T-helper 1 cell treated with Interleukin-12 subunit alpha and Interleukin-12 subunit beta and Interleukin-4 antibody, amounts not matched to agents 30 μg/mL and 1 μg/mL, for 36 hours (primary cell): ENCODE results near the gene SBNO2.

Source experiments
- H3K27ac Mint-ChIP-seq: one replicate; pipeline ENCODE4 v1.8.0; 2021; ENCODE audit warnings: mild to moderate bottlenecking, mixed read lengths
- H3K27me3 Mint-ChIP-seq: one replicate; pipeline ENCODE4 v1.8.0; 2021; ENCODE audit warnings: low read depth, mixed read lengths
- H3K36me3 Mint-ChIP-seq: one replicate; pipeline ENCODE4 v1.8.0; 2021; ENCODE audit warnings: low read depth, mixed read lengths
- H3K4me1 Mint-ChIP-seq: one replicate; pipeline ENCODE4 v1.8.0; 2021; ENCODE audit warnings: low read depth, mixed read lengths
- H3K4me3 Mint-ChIP-seq: one replicate; pipeline ENCODE4 v1.8.0; 2021; ENCODE audit warnings: mild to moderate bottlenecking, moderate library complexity, mixed read lengths
- H3K9me3 Mint-ChIP-seq: one replicate; pipeline ENCODE4 v1.8.0; 2021; ENCODE audit warnings: mixed read lengths

Gene SBNO2

GRCh38 chr19:1141944-1142343 lies 32.1 kb downstream of the SBNO2 start:
- Mint-ChIP-seq H3K36me3 (peaks cover 39% of the 10 kb centered on the region), H3K4me1 (peaks cover 3% of the 10 kb centered on the region), H3K27me3 (no peaks in the 10 kb centered on the region), H3K27ac (peak overlapping the region; percentile 1), H3K4me3 (no peak overlapping the region), H3K9me3 (peaks cover 5% of the 10 kb centered on the region)

GRCh38 chr19:1140272-1141027 lies 33.6 kb downstream of the SBNO2 start:
- peaks cover 38% of the 10 kb centered on the region for H3K36me3 Mint-ChIP-seq
- H3K27ac Mint-ChIP-seq, result no peak overlapping the region
- H3K4me3 Mint-ChIP-seq, result no peak overlapping the region
- peaks cover 10% of the 10 kb centered on the region for H3K4me1 Mint-ChIP-seq
- H3K27me3 Mint-ChIP-seq, result no peaks in the 10 kb centered on the region
- peaks cover 5% of the 10 kb centered on the region for H3K9me3 Mint-ChIP-seq

GRCh38 chr19:1139126-1139525 lies 34.9 kb downstream of the SBNO2 start:
- Mint-ChIP-seq H3K27ac (peak overlapping the region; percentile 49), H3K27me3 (no peaks in the 10 kb centered on the region), H3K36me3 (peaks cover 32% of the 10 kb centered on the region), H3K9me3 (peaks cover 5% of the 10 kb centered on the region), H3K4me1 (peaks cover 12% of the 10 kb centered on the region), H3K4me3 (no peak overlapping the region)

- no peaks in the 10 kb centered on the region for H3K27me3 Mint-ChIP-seq
- no peak overlapping the region for H3K4me3 Mint-ChIP-seq
- H3K36me3 Mint-ChIP-seq, result peaks cover 23% of the 10 kb centered on the region
- H3K9me3 Mint-ChIP-seq, result peaks cover 5% of the 10 kb centered on the region
- H3K4me1 Mint-ChIP-seq, result peaks cover 16% of the 10 kb centered on the region
- H3K27ac Mint-ChIP-seq, result no peak overlapping the region
These were observed 35.9 kb downstream of the SBNO2 start for GRCh38 chr19:1138121-1138520.

- H3K4me3 Mint-ChIP-seq, result no peak overlapping the region
- H3K4me1 Mint-ChIP-seq, result peaks cover 13% of the 10 kb centered on the region
- peaks cover 14% of the 10 kb centered on the region for H3K36me3 Mint-ChIP-seq
- H3K9me3 Mint-ChIP-seq, result peaks cover under 1% of the 10 kb centered on the region
- H3K27me3 Mint-ChIP-seq, result no peaks in the 10 kb centered on the region
- peak overlapping the region; percentile 77 for H3K27ac Mint-ChIP-seq
These were observed 37.3 kb downstream of the SBNO2 start for GRCh38 chr19:1136621-1137317.

- Mint-ChIP-seq H3K4me1 (peaks cover 13% of the 10 kb centered on the region), H3K27ac (no peak overlapping the region), H3K36me3 (peaks cover 13% of the 10 kb centered on the region), H3K9me3 (no peaks in the 10 kb centered on the region), H3K4me3 (no peak overlapping the region), H3K27me3 (no peaks in the 10 kb centered on the region)
These were observed 37.9 kb downstream of the SBNO2 start for GRCh38 chr19:1136201-1136600.

- Mint-ChIP-seq H3K4me3 (no peak overlapping the region), H3K36me3 (peaks cover 16% of the 10 kb centered on the region), H3K4me1 (peaks cover 13% of the 10 kb centered on the region), H3K27me3 (no peaks in the 10 kb centered on the region), H3K9me3 (no peaks in the 10 kb centered on the region), H3K27ac (peak overlapping the region; percentile 29)
These were observed 38.6 kb downstream of the SBNO2 start for GRCh38 chr19:1135454-1135853.

GRCh38 chr19:1134431-1134830 lies 39.6 kb downstream of the SBNO2 start:
- H3K36me3 Mint-ChIP-seq, result peaks cover 14% of the 10 kb centered on the region

GRCh38 chr19:1133471-1133929 lies 40.6 kb downstream of the SBNO2 start:
- Mint-ChIP-seq H3K27me3 (no peaks in the 10 kb centered on the region), H3K4me3 (peak overlapping the region; percentile 61), H3K27ac (peak overlapping the region; percentile 81), H3K4me1 (peaks cover 18% of the 10 kb centered on the region), H3K36me3 (peaks cover 8% of the 10 kb centered on the region), H3K9me3 (no peaks in the 10 kb centered on the region)

More at GRCh38 chr19:1134431-1134830, 39.6 kb downstream of the SBNO2 start:
- peaks cover 18% of the 10 kb centered on the region for H3K4me1 Mint-ChIP-seq
- peak overlapping the region; percentile 14 for H3K4me3 Mint-ChIP-seq
- H3K27ac Mint-ChIP-seq, result peak overlapping the region; percentile 9
- H3K27me3 Mint-ChIP-seq, result no peaks in the 10 kb centered on the region
- H3K9me3 Mint-ChIP-seq, result no peaks in the 10 kb centered on the region

- H3K27me3 Mint-ChIP-seq, result no peaks in the 10 kb centered on the region
- H3K36me3 Mint-ChIP-seq, result peaks cover 8% of the 10 kb centered on the region
- H3K4me1 Mint-ChIP-seq, result peaks cover 18% of the 10 kb centered on the region
- peak overlapping the region; percentile 82 for H3K27ac Mint-ChIP-seq
- no peaks in the 10 kb centered on the region for H3K9me3 Mint-ChIP-seq
- peak overlapping the region; percentile 86 for H3K4me3 Mint-ChIP-seq
These were observed 41.3 kb downstream of the SBNO2 start for GRCh38 chr19:1132552-1133383.

GRCh38 chr19:1131718-1132551 lies 42.1 kb downstream of the SBNO2 start:
- Mint-ChIP-seq H3K27me3 (no peaks in the 10 kb centered on the region), H3K36me3 (peaks cover 11% of the 10 kb centered on the region), H3K27ac (peak overlapping the region; percentile 82), H3K9me3 (no peaks in the 10 kb centered on the region), H3K4me3 (peak overlapping the region; percentile 86), H3K4me1 (peaks cover 22% of the 10 kb centered on the region)

GRCh38 chr19:1130771-1131717 lies 43.0 kb downstream of the SBNO2 start:
- Mint-ChIP-seq H3K9me3 (no peaks in the 10 kb centered on the region), H3K36me3 (peaks cover 13% of the 10 kb centered on the region), H3K27me3 (no peaks in the 10 kb centered on the region), H3K4me3 (peak overlapping the region; percentile 86), H3K4me1 (peaks cover 19% of the 10 kb centered on the region), H3K27ac (peak overlapping the region; percentile 75)

GRCh38 chr19:1129535-1129934 lies 44.5 kb downstream of the SBNO2 start:
- Mint-ChIP-seq H3K4me3 (peak overlapping the region; percentile 86), H3K4me1 (peaks cover 15% of the 10 kb centered on the region), H3K27me3 (no peaks in the 10 kb centered on the region), H3K36me3 (peaks cover 18% of the 10 kb centered on the region), H3K9me3 (no peaks in the 10 kb centered on the region), H3K27ac (no peak overlapping the region)
